C4-2B (cell line): ENCODE results near the gene RIC8B.

Experiments used
- H3K27ac ChIP-seq: fragments of 450-650 bp; 2 replicates; pipeline ENCODE4 v1.5.1; 2017
- ZFX ChIP-seq: fragments of 450-650 bp; IDR thresholded peaks from 2 replicates; pipeline ENCODE4 v1.6.1; 2017
- TF ChIP-seq, protein P1 (sequence below): fragments of 450-650 bp; conservative IDR thresholded peaks from 2 replicates; pipeline ENCODE4 v1.5.1; 2017; ENCODE audit warnings: mild to moderate bottlenecking

The RIC8B gene

DNA sequence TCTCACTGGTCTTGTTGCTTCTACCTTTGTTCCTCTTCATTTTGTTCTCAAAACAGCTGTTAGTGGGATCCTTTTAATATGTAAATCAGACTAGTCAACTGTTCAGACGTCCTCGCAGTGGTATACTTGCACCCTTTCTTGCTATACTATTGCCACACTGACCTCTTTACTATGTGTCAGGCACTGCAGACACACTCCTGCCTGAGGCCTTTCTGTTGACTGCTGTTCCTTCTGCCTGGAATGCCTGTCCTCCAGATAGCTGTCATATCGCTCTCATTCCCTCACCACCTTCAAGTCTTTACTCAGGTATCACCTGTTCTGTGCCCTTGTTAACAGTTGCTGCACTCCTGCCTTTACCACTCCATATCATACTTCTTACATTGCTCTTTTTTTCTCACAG, 91.2 kb downstream of the RIC8B start:
- TF ChIP-seq ZFX = no peak
- TF ChIP-seq, protein P1, sequence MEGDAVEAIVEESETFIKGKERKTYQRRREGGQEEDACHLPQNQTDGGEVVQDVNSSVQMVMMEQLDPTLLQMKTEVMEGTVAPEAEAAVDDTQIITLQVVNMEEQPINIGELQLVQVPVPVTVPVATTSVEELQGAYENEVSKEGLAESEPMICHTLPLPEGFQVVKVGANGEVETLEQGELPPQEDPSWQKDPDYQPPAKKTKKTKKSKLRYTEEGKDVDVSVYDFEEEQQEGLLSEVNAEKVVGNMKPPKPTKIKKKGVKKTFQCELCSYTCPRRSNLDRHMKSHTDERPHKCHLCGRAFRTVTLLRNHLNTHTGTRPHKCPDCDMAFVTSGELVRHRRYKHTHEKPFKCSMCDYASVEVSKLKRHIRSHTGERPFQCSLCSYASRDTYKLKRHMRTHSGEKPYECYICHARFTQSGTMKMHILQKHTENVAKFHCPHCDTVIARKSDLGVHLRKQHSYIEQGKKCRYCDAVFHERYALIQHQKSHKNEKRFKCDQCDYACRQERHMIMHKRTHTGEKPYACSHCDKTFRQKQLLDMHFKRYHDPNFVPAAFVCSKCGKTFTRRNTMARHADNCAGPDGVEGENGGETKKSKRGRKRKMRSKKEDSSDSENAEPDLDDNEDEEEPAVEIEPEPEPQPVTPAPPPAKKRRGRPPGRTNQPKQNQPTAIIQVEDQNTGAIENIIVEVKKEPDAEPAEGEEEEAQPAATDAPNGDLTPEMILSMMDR = no peak
- no peak overlapping the region for H3K27ac ChIP-seq

DNA sequence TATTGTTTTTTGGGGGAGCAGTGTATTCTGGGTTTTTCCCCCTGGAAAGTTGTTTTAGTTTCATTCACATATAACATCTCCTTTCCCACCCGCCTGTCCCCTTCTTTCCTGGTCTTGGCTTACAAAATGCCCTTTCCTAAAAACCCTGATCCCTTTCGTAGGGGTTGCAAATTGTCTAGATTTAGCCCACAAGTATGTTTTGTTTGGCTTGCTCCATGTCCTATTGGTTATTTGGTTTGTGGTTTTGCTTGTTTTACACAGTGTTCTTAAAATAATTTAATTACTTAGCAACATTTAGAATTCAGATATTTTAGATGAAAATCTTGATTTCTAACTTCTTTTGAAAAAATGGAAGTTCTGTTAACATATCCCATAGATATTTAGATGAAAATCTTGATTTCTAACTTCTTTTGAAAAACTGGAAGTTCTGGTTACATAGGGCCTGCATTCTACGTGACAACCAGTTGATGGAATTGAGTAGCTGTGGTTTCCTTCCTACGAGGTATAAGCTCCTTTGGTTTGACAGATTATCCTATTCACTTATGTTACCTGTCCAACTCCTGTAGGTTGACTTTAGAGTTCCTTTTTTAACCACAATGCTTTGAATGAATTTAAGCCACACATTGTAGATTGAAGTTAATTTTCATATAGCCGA, 92.1 kb downstream of the RIC8B start:
- TF ChIP-seq ZFX = no peak
- TF ChIP-seq, protein P1 = no peak

DNA sequence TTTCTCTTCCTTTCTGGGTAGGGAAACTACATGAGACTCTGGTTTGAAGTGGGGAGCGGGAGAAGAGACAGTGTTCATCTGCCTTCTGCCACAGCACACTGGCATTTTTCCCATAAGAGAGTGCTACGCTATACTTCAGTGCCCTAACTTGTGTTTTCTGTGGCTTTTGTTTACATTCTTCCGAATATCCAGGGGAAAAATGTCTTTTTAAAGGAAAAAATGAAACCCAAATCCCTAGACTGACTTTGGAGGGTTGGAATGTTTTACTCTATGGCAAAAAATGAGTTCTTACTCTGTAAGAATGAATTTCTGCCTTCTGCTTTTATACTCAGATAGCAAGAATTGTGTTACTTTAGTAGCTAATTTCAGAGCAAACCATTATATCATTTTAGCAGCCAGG, 93.2 kb downstream of the RIC8B start:
- H3K27ac ChIP-seq = no peak overlapping the region

More for the DNA sequence above, 92.1 kb downstream of the RIC8B start:
- H3K27ac ChIP-seq = no peak overlapping the region

DNA sequence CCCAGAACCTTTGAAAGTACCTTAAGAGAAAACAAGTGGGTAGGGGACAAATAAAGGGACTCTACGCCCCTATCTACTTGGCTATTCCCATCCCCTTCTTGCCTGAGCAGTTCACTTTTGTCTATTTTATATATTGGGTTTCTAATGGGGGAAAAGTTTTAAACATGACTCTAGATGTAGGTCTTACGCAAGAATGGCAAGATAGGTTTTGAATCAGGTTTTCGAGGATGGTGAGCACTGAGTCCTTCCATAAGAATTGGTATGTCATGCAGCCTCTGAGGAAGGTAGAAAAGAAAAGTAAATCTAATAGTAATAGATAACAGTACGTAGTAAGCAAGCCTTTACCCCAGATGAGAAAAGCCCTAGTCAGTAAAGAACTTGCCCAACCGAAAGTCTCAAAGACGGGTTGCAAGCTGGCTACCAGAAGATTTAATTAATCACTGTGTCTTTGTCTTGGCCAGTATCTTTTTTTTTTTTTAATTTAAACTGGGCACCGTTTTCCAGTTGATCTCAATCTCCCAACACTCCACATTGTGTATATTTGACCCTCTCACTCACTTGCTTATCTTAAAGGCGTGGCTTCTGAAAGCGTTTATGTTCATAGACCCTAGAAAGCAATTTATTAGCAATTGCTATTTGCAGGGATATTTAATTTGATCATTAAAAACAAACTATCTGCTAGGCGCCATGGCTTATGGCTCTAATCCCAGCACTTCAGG, 94.7 kb downstream of the RIC8B start:
- no peak for TF ChIP-seq ZFX
- TF ChIP-seq, protein P1 = no peak
- H3K27ac ChIP-seq = no peak overlapping the region

More for the DNA sequence above, 93.2 kb downstream of the RIC8B start:
- TF ChIP-seq, protein P1 = no peak
- no peak for TF ChIP-seq ZFX

DNA sequence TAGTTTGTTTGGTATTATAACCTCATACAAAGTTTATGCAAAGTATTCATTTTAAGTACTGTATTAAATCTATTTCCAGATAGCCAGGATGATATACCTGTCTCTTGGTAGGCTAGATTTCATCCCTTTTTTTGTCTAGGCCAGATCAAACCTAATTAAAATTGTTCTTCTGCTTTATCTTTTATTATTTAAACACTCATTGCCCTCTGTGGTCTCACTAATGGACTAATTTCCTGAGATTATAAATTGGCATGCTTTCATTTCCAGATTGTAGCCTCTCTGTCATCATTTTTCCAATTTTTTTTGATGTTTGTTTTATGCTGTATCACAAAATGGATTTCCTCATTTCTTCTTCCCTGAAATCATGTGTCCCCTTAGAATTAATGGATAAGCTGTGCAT, 95.6 kb downstream of the RIC8B start:
- H3K27ac ChIP-seq = no peak overlapping the region
- TF ChIP-seq, protein P1 = no peak
- TF ChIP-seq ZFX = no peak

DNA sequence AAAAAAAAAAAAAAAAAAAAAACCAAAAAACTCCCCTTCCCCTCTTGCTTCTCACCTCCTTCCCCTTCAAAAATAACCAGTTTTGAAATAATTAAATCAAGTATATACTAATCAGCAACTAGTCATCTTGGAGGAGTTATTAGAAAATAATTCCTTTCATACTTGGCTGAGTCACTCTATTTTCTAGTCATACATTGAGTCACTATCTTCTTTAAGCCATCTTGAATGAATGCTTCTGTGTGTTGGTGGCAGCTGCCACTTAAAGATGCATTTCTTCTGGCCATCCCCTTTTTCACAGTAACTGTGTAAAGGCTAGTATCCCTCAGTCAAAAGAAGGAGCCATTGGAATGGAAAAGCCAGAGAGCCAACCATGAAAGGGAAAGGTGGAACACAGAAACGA, 97.0 kb downstream of the RIC8B start:
- TF ChIP-seq ZFX = no peak
- TF ChIP-seq, protein P1 = no peak
- no peak overlapping the region for H3K27ac ChIP-seq

DNA sequence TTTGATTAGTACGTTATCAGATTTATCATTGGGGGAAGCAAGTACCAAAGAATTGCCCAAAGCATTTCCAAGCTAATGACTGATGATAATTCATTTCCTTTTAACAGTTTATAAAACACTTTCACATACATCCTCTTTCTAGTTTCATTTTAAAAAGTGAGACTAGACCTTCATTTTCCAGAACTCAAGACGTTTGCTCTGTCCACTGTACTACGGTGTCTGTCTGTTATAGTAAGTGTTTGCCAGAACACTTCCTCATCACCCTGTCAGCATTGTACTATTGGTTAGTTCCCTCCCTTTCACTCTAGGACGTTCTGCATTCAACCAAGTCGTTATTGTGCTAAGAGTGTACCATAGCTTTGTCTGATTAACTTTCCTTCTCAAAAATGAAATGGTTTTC, 99.5 kb downstream of the RIC8B start:
- TF ChIP-seq, protein P1 = no peak
- TF ChIP-seq ZFX = no peak
- no peak overlapping the region for H3K27ac ChIP-seq
